ENCODE data around the gene STXBP5. TPM values are rescaled to one million over a fixed set of nuclear protein-coding genes. Genes with fewer than 3 reads are reported as not detected.
A peak's percentile ranks its signal among the peaks of the same experiment; 100 is the strongest.

STXBP5 gene
- total and polyA plus RNA-seq, 9 of the 15 experiments (the other 6 are each of a cell fraction or from before 2014, with no cell fraction given) = 23.3 to 172 (median 71.5) TPM

- no peak for FAIRE-seq
These were observed 143.8 kb downstream of the STXBP5 start for GRCh38 chr6:147347882-147348575.

More at GRCh38 chr6:147347882-147348575, 143.8 kb downstream of the STXBP5 start:
- Histone ChIP-seq H3K4me3 (no peak overlapping the region), H3K9me3 (replicated peaks; ENCODE audit: control insufficient read depth, insufficient read depth, low read depth, low read length) (no peaks in the 10 kb centered on the region), H3K27ac (ENCODE audit: extremely low read depth, low read depth, low read length) (no peak overlapping the region), H3K9me1 (ENCODE audit: control insufficient read depth, insufficient read depth, low read length) (no peaks in the 10 kb centered on the region), H3K79me2 (ENCODE audit: control insufficient read depth, insufficient read depth, low read length) (no peaks in the 10 kb centered on the region), H3K27me3 (ENCODE audit: control insufficient read depth in 2 of 2, insufficient read depth in 2 of 2, low read length in 2 of 2) (no peaks in the 10 kb centered on the region), H4K20me1 (replicated peaks; ENCODE audit: control insufficient read depth, insufficient read depth, low read length) (no peaks in the 10 kb centered on the region), H3K36me3 (ENCODE audit: control insufficient read depth, insufficient read depth, low read length) (peaks cover 75% of the 10 kb centered on the region), H2AFZ (ENCODE audit: low read depth, low read length) (no peak overlapping the region), H3K4me2 (ENCODE audit: insufficient read depth, low read length) (no peak overlapping the region), H3K4me1 (replicated peaks in 1 of 2; ENCODE audit: control insufficient read depth in 2 of 2, insufficient read depth in 2 of 2, low read length in 2 of 2) (no peaks in the 10 kb centered on the region), H3K9ac (ENCODE audit: insufficient read depth in 1 of 2, low read depth in 2 of 2, low read length in 2 of 2) (no peak overlapping the region)
- POLR2A ChIA-PET = no interaction called here
- ATAC-seq (no peak; the same call in 2 of the 3 replicates), DNase-seq (ENCODE audit: extremely low read depth in 1 of 4, low spot score in 3 of 4) (no peak)
- intact Hi-C loops (cut with micrococcal nuclease) = no loop called here
- TF ChIP-seq NEUROD1 (IDR thresholded peaks at IDR 0.05; ENCODE audit: borderline replicate concordance, low read depth, low read length, partially characterized antibody) = no peak
- peak; percentile 66 for TF ChIP-seq POLR2G (IDR thresholded peaks at IDR 0.05; ENCODE audit: low read depth, low read length)
- no peak for TF ChIP-seq HIVEP1 (CRISPR knock-in tag; IDR thresholded peaks at IDR 0.05)
- TF ChIP-seq ZNF764 (CRISPR knock-in tag; IDR thresholded peaks at IDR 0.05; ENCODE audit: low read depth) = no peak
- TF ChIP-seq LEF1 (IDR thresholded peaks at IDR 0.05) = no peak
- TF ChIP-seq RBM22 (IDR thresholded peaks at IDR 0.05; ENCODE audit: low read depth, low read length, poor library complexity, severe bottlenecking) = peak; percentile 71
- TF ChIP-seq HDGF (IDR thresholded peaks at IDR 0.05) = no peak
- TF ChIP-seq CBFA2T2 (conservative IDR thresholded peaks at IDR 0.05) = no peak
- TF ChIP-seq POLR2AphosphoS2 (IDR thresholded peaks at IDR 0.05; ENCODE audit: low read length) = peak; percentile 73
- TF ChIP-seq SNRNP70 (optimal IDR thresholded peaks at IDR 0.05; ENCODE audit: low read depth, low read length) = no peak
- TF ChIP-seq ZNF124 (CRISPR knock-in tag; IDR thresholded peaks at IDR 0.05) = no peak
- TF ChIP-seq POLR2AphosphoS5 (IDR thresholded peaks at IDR 0.05; ENCODE audit: control insufficient read depth, insufficient read depth, low read depth, low read length) = no peak
- 88% methylated on average over 1 of the region's 1 CpG for WGBS (ENCODE audit: insufficient coverage, low coverage, missing lambda C conversion rate)
- BruUV-seq (replicated peaks) = no TSS peak
- in situ Hi-C loops (cut with MboI) = no loop called here
- CTCF ChIA-PET (ENCODE audit: low intra/inter-chr PET ratio) = no interaction called here

All from K562 (cell line).